CD14-positive monocyte (primary cell): Measurements from ENCODE around the gene CYP26C1. TPM values are rescaled to one million over a fixed set of nuclear protein-coding genes. Genes with fewer than 3 reads are reported as not detected.

Source experiments
- DNase-seq, 3 donors: peaks; one replicate each; pipeline ENCODE4 v3.0.0-alpha.2; 2011 to 2022
- H2AFZ ChIP-seq: 2 replicates; pipeline ENCODE4 v1.6.0; 2012; ENCODE audit warnings: mild to moderate bottlenecking, low read depth, low read length, inconsistent platforms; ENCODE audit not compliant: insufficient read depth, poor library complexity, severe bottlenecking
- H3K27ac ChIP-seq, 2 donors: 1 replicate in 1 of 2; 2 replicates in 1 of 2; pipeline ENCODE4 v1.5.1; 2012 to 2013; ENCODE audit warnings: low read length in 2 of 2, control low read depth in 1 of 2, inconsistent platforms in 1 of 2, low read depth in 1 of 2, mild to moderate bottlenecking in 1 of 2
- H3K27me3 ChIP-seq, 2 donors: one replicate each; pipeline versions ENCODE4 v1.6.0 to v1.6.1; 2011 to 2013; ENCODE audit warnings: low read length in 2 of 2; ENCODE audit not compliant: control insufficient read depth in 2 of 2, insufficient read depth in 2 of 2
- H3K36me3 ChIP-seq, 2 donors: replicated peaks in 1 of 2; 1 replicate in 1 of 2; 2 replicates in 1 of 2; pipeline versions ENCODE4 v1.5.1 to v1.6.1; 2012 to 2013; ENCODE audit warnings: low read length in 2 of 2, control low read depth in 1 of 2, inconsistent platforms in 1 of 2, mild to moderate bottlenecking in 1 of 2; ENCODE audit not compliant: insufficient read depth in 2 of 2, control insufficient read depth in 1 of 2
- H3K4me1 ChIP-seq, 2 donors: 1 replicate in 1 of 2; 2 replicates in 1 of 2; pipeline versions ENCODE4 v1.5.1 to v1.6.1; 2012 to 2013; ENCODE audit warnings: low read length in 2 of 2, control low read depth in 1 of 2, inconsistent platforms in 1 of 2, mild to moderate bottlenecking in 1 of 2, moderate library complexity in 1 of 2; ENCODE audit not compliant: insufficient read depth in 2 of 2, control insufficient read depth in 1 of 2
- H3K4me2 ChIP-seq: replicated peaks from 2 replicates; pipeline ENCODE3; 2012; ENCODE audit warnings: low read length, moderate library complexity, mild to moderate bottlenecking; ENCODE audit not compliant: poor library complexity, severe bottlenecking; ENCODE audit errors: extremely low read depth
- H3K4me3 ChIP-seq, 3 experiments: fragments of 200-600 bp in 1 of 3; sonication (generic) in 1 of 3; replicated peaks in 1 of 3; 1 replicate in 2 of 3; 2 replicates in 1 of 3; pipeline ENCODE4 v1.5.1; 2011 to 2013; ENCODE audit warnings: low read length in 3 of 3, mild to moderate bottlenecking in 3 of 3, control low read depth in 2 of 3, low read depth in 2 of 3, inconsistent platforms in 1 of 3, moderate library complexity in 1 of 3
- H3K79me2 ChIP-seq: 2 replicates; pipeline ENCODE4 v1.6.0; 2012; ENCODE audit warnings: mild to moderate bottlenecking, control low read depth, inconsistent platforms, low read length, moderate library complexity; ENCODE audit not compliant: insufficient read depth
- H3K9ac ChIP-seq: 2 replicates; pipeline ENCODE4 v1.6.0; 2017; ENCODE audit warnings: low read length, mild to moderate bottlenecking; ENCODE audit not compliant: insufficient read depth, poor library complexity, severe bottlenecking
- H3K9me3 ChIP-seq, 2 donors: replicated peaks in 1 of 2; 1 replicate in 1 of 2; 2 replicates in 1 of 2; pipeline versions ENCODE4 v1.5.1 to v1.6.1; 2012 to 2013; ENCODE audit warnings: low read length in 2 of 2, control low read depth in 1 of 2; ENCODE audit not compliant: control insufficient read depth in 1 of 2, insufficient read depth in 1 of 2
- H4K20me1 ChIP-seq: 2 replicates; pipeline ENCODE4 v1.6.0; 2012; ENCODE audit warnings: mild to moderate bottlenecking, low read length, control low read depth, moderate library complexity; ENCODE audit not compliant: insufficient read depth
- H3K27ac Mint-ChIP-seq, 7 donors: one replicate each; pipeline ENCODE4 v1.8.0; 2020; ENCODE audit warnings: mild to moderate bottlenecking in 7 of 7, mixed read lengths in 7 of 7, moderate library complexity in 6 of 7, inconsistent platforms in 2 of 7
- H3K27me3 Mint-ChIP-seq, 3 donors: one replicate each; pipeline ENCODE4 v1.8.0; 2021 to 2022; ENCODE audit warnings: low read depth in 3 of 3, mild to moderate bottlenecking in 3 of 3, mixed read lengths in 3 of 3, moderate library complexity in 3 of 3, inconsistent platforms in 1 of 3
- H3K36me3 Mint-ChIP-seq, 2 donors: one replicate each; pipeline ENCODE4 v1.8.0; 2020; ENCODE audit warnings: mixed read lengths in 2 of 2, inconsistent platforms in 1 of 2, mild to moderate bottlenecking in 1 of 2
- H3K4me1 Mint-ChIP-seq: one replicate; pipeline ENCODE4 v1.8.0; 2020; ENCODE audit warnings: mild to moderate bottlenecking, mixed read lengths
- H3K4me3 Mint-ChIP-seq, 2 donors: one replicate each; pipeline ENCODE4 v1.8.0; 2020; ENCODE audit warnings: mild to moderate bottlenecking in 2 of 2, mixed read lengths in 2 of 2, moderate library complexity in 1 of 2
- H3K9me3 Mint-ChIP-seq, 7 donors: one replicate each; pipeline ENCODE4 v1.8.0; 2020 to 2022; ENCODE audit warnings: mixed read lengths in 7 of 7, mild to moderate bottlenecking in 6 of 7, moderate library complexity in 6 of 7, inconsistent platforms in 2 of 7
- WGBS: methylation state at CpG from one replicate; pipeline ENCODE4 v1.1.5; 2013; ENCODE audit warnings: missing lambda C conversion rate; ENCODE audit not compliant: insufficient coverage; 5-methylcytosine and 5-hydroxymethylcytosine counted together
- intact Hi-C, 2 donors: fragments of 100-400 bp; cut with micrococcal nuclease; formaldehyde crosslinking; loops; one replicate each; pipeline versions ENCODE4 v1.15.0 to v1.15.1; 2023
- polyA plus RNA-seq, 3 donors: library from polyadenylated mRNA; depleted of rRNA in 1 of 3; unstranded in 2 of 3; stranded (reverse) in 1 of 3; fragments of 300-500 nt in 2 of 3; fragments of >200 nt in 1 of 3; fragmentation: Illumina TruSeq in 2 of 3; gene quantifications; 1 replicate in 2 of 3; 2 replicates in 1 of 3; pipeline ENCODE4 v1.2.3, GENCODE V29; 2012 to 2021
- TF ChIP-seq, protein P1 (sequence below): fragments of 200-600 bp; IDR thresholded peaks from one replicate; pipeline ENCODE4 v1.8.0; 2022; ENCODE audit warnings: antibody characterized with exemption, mild to moderate bottlenecking

CYP26C1 gene
- polyA plus RNA-seq, 3 donors = not detected

DNA sequence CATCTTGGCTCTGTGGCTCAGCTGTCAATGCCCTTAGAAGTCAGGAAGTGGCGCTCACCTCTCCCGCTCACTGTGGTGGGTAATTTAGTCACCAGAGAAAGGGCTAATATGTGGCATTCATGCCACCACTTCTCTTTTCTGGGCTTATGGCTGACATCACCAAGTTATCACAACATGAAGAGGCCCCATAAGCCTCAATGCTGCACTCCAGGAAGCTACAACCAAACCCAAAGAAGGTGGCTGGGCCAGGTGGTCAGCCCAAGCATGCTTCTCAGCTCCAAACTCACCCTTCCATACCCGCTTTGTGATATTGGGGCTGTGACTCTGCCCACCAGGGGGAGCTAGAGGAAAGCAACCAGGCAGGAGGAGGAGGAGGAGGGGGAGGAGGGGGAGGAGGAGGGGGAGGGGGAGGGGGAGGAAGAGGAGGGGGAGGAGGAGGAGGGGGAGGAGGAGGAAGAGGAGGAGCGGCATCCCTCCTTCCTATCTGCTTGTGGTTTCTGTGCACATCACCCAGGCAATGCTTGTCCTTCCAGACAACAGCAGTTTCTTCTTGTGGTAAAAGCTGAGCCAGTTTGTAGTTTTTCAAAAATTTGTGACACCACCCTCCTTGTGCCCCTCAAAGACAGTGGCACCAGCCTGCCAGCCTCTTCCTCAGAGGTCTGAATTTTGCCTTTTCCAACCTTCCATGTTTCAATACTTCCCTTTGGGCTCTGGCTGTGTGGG is 55.2 kb downstream of the CYP26C1 start:
- H3K4me3 ChIP-seq = no peak overlapping the region
- peaks cover 0 to 5% of the 10 kb centered on the region in 2 donors for H3K27me3 ChIP-seq
- 8% methylated on average over 2 of the region's 4 CpGs for WGBS
- peaks cover 4 to 21% (median 12%) of the 10 kb centered on the region in 3 donors for H3K27me3 Mint-ChIP-seq
- no peaks in the 10 kb centered on the region for H3K9me3 ChIP-seq
- H3K9me3 Mint-ChIP-seq = no peaks in the 10 kb centered on the region
- H3K4me3 Mint-ChIP-seq = no peak overlapping the region
- H3K27ac ChIP-seq = no peak overlapping the region
- H3K79me2 ChIP-seq = no peaks in the 10 kb centered on the region
- DNase-seq = peak; percentile 44 to 68 (median 48)
- peaks cover 10% of the 10 kb centered on the region for H3K4me1 Mint-ChIP-seq
- H3K27ac Mint-ChIP-seq = peak overlapping the region in 1 of 7 donors; percentile 10
- H2AFZ ChIP-seq = no peak overlapping the region
- TF ChIP-seq, protein P1, sequence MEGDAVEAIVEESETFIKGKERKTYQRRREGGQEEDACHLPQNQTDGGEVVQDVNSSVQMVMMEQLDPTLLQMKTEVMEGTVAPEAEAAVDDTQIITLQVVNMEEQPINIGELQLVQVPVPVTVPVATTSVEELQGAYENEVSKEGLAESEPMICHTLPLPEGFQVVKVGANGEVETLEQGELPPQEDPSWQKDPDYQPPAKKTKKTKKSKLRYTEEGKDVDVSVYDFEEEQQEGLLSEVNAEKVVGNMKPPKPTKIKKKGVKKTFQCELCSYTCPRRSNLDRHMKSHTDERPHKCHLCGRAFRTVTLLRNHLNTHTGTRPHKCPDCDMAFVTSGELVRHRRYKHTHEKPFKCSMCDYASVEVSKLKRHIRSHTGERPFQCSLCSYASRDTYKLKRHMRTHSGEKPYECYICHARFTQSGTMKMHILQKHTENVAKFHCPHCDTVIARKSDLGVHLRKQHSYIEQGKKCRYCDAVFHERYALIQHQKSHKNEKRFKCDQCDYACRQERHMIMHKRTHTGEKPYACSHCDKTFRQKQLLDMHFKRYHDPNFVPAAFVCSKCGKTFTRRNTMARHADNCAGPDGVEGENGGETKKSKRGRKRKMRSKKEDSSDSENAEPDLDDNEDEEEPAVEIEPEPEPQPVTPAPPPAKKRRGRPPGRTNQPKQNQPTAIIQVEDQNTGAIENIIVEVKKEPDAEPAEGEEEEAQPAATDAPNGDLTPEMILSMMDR = peak; percentile 47
- H3K36me3 Mint-ChIP-seq = no peaks in the 10 kb centered on the region
- no peaks in the 10 kb centered on the region for H4K20me1 ChIP-seq
- H3K9ac ChIP-seq = no peak overlapping the region
- intact Hi-C loops = loop anchor here (2.0 to 10.0 kb wide), 4 partner anchors 109 to 239 kb away; no protein-coding TSS in a partner anchor
- H3K4me2 ChIP-seq = no peak overlapping the region
- H3K4me1 ChIP-seq = no peaks in the 10 kb centered on the region
- no peaks in the 10 kb centered on the region for H3K36me3 ChIP-seq

Other genes starting within 250 kb of the CYP26C1 start
- 1 to 10 TPM; 7.5 to 9.6 (median 8.3) TPM for gene EXOC6, start 212.3 kb upstream of the CYP26C1 start, polyA plus RNA-seq
- not detected for gene CYP26A1, start 13.1 kb downstream of the CYP26C1 start, polyA plus RNA-seq